ENCODE results near the gene PFKFB2.
A peak's percentile ranks its signal among the peaks of the same experiment; 100 is the strongest.

Gene PFKFB2

GRCh38 chr1:207051191-207051943 is 1.7 kb upstream of the PFKFB2 start, which contains the start of gene YOD1:
Gene YOD1, minus strand, starts transcription at chr1:207051208. Its CDS starts 178 bp downstream, at chr1:207051030.
- peak within 1 kb of the TSS; percentile 93 for H3K18ac ChIP-seq (ENCODE audit: low read depth in 1 of 2, low read length in 2 of 2)
- H3K4me1 ChIP-seq (ENCODE audit: control insufficient read depth, insufficient read depth, low read depth, low read length) = peaks cover 6% of the 10 kb centered on the region
- H3K23ac ChIP-seq (ENCODE audit: low read length in 2 of 2) = peak within 1 kb of the TSS in 1 of 2 experiments; percentile 12
- H3K9me3 ChIP-seq (ENCODE audit: control insufficient read depth, low read length) = no peaks in the 10 kb centered on the region
- peak; percentile 80 for DNase-seq
- peak within 1 kb of the TSS; percentile 62 for H3K4me2 ChIP-seq (ENCODE audit: low read length, poor library complexity, severe bottlenecking)
- H4K8ac ChIP-seq (ENCODE audit: low read length) = peak within 1 kb of the TSS; percentile 98
- peak within 1 kb of the TSS; percentile 84 for H2BK5ac ChIP-seq (ENCODE audit: low read depth, low read length, poor library complexity, severe bottlenecking)
- H2BK12ac ChIP-seq (ENCODE audit: low read length in 2 of 2) = no peak within 1 kb of the TSS
- H3K14ac ChIP-seq (ENCODE audit: low read length in 2 of 2) = peak within 1 kb of the TSS in 1 of 2 experiments; percentile 23
- peak within 1 kb of the TSS; percentile 83 for H2AFZ ChIP-seq (ENCODE audit: low read depth, low read length)
- peak within 1 kb of the TSS; percentile 96 for H3K27ac ChIP-seq (ENCODE audit: low read length, poor library complexity, severe bottlenecking)
- no peak within 1 kb of the TSS for H2BK120ac ChIP-seq (ENCODE audit: low read depth, low read length)
- H3K27me3 ChIP-seq (ENCODE audit: control insufficient read depth in 1 of 2, insufficient read depth in 1 of 2, low read length in 2 of 2) = no peaks in the 10 kb centered on the region
- H3K79me1 ChIP-seq (replicated peaks; ENCODE audit: low read length, poor library complexity, severe bottlenecking) = no peaks in the 10 kb centered on the region
- peak within 1 kb of the TSS; percentile 97 for H3K9ac ChIP-seq (ENCODE audit: low read length)
- peak within 1 kb of the TSS; percentile 77 for H4K91ac ChIP-seq (ENCODE audit: low read length)
- H3K36me3 ChIP-seq (ENCODE audit: control insufficient read depth in 1 of 2, insufficient read depth in 2 of 2, low read depth in 1 of 2, low read length in 2 of 2) = peaks cover 2 to 41% of the 10 kb centered on the region in 2 experiments
- 46% methylated on average over 11 of the region's 15 CpGs for whole genome bisulfite sequencing
- H2AK5ac ChIP-seq (ENCODE audit: low read length, severe bottlenecking) = peak within 1 kb of the TSS; percentile 30
- H2BK15ac ChIP-seq (ENCODE audit: low read depth, poor library complexity, severe bottlenecking) = peak within 1 kb of the TSS; percentile 21
- peak within 1 kb of the TSS; percentile 73 to 83 for H3K4ac ChIP-seq (ENCODE audit: low read depth in 1 of 2, low read length in 2 of 2)
- H3K4me3 ChIP-seq (ENCODE audit: insufficient read depth in 1 of 2, low read depth in 1 of 2, low read length in 2 of 2) = peak within 1 kb of the TSS; percentile 92 to 96

GRCh38 chr1:207054491-207054890 is 1.4 kb downstream of the PFKFB2 start:
- no peak overlapping the region for H3K4me3 ChIP-seq (ENCODE audit: insufficient read depth in 1 of 2, low read depth in 1 of 2, low read length in 2 of 2)
- WGBS = 92% methylated on average over 2 of the region's 2 CpGs
- H3K27me3 ChIP-seq (ENCODE audit: control insufficient read depth in 1 of 2, insufficient read depth in 1 of 2, low read length in 2 of 2) = no peaks in the 10 kb centered on the region
- H3K4me2 ChIP-seq (ENCODE audit: low read length, poor library complexity, severe bottlenecking) = no peak overlapping the region
- no peak overlapping the region for H2BK120ac ChIP-seq (ENCODE audit: low read depth, low read length)
- H2BK12ac ChIP-seq (ENCODE audit: low read length in 2 of 2) = no peak overlapping the region
- H2BK5ac ChIP-seq (ENCODE audit: low read depth, low read length, poor library complexity, severe bottlenecking) = no peak overlapping the region
- H3K18ac ChIP-seq (ENCODE audit: low read depth in 1 of 2, low read length in 2 of 2) = no peak overlapping the region
- H3K4me1 ChIP-seq (ENCODE audit: control insufficient read depth, insufficient read depth, low read depth, low read length) = peaks cover 4% of the 10 kb centered on the region
- H3K27ac ChIP-seq (ENCODE audit: low read length, poor library complexity, severe bottlenecking) = no peak overlapping the region
- no peaks in the 10 kb centered on the region for H3K9me3 ChIP-seq (ENCODE audit: control insufficient read depth, low read length)
- H4K8ac ChIP-seq (ENCODE audit: low read length) = no peak overlapping the region
- peaks cover 1% of the 10 kb centered on the region for H3K79me1 ChIP-seq (replicated peaks; ENCODE audit: low read length, poor library complexity, severe bottlenecking)
- no peak overlapping the region for H3K4ac ChIP-seq (ENCODE audit: low read depth in 1 of 2, low read length in 2 of 2)
- no peak overlapping the region for H3K14ac ChIP-seq (ENCODE audit: low read length in 2 of 2)
- DNase-seq = no peak
- H3K36me3 ChIP-seq (ENCODE audit: control insufficient read depth in 1 of 2, insufficient read depth in 2 of 2, low read depth in 1 of 2, low read length in 2 of 2) = peaks cover under 1 to 22% of the 10 kb centered on the region in 2 experiments
- H2BK15ac ChIP-seq (ENCODE audit: low read depth, poor library complexity, severe bottlenecking) = no peak overlapping the region
- no peak overlapping the region for H4K91ac ChIP-seq (ENCODE audit: low read length)
- H3K23ac ChIP-seq (ENCODE audit: low read length in 2 of 2) = no peak overlapping the region
- no peak overlapping the region for H3K9ac ChIP-seq (ENCODE audit: low read length)
- no peak overlapping the region for H2AK5ac ChIP-seq (ENCODE audit: low read length, severe bottlenecking)
- no peak overlapping the region for H2AFZ ChIP-seq (ENCODE audit: low read depth, low read length)

GRCh38 chr1:207055386-207056001 is 2.4 kb downstream of the PFKFB2 start:
- Histone ChIP-seq H3K14ac (ENCODE audit: low read length in 2 of 2) (no peak overlapping the region), H3K4ac (ENCODE audit: low read depth in 1 of 2, low read length in 2 of 2) (no peak overlapping the region), H3K4me3 (ENCODE audit: insufficient read depth in 1 of 2, low read depth in 1 of 2, low read length in 2 of 2) (no peak overlapping the region), H3K36me3 (ENCODE audit: control insufficient read depth in 1 of 2, insufficient read depth in 2 of 2, low read depth in 1 of 2, low read length in 2 of 2) (peaks cover 0 to 26% of the 10 kb centered on the region in 2 experiments), H2AK5ac (ENCODE audit: low read length, severe bottlenecking) (no peak overlapping the region), H3K23ac (ENCODE audit: low read length in 2 of 2) (no peak overlapping the region), H2BK15ac (ENCODE audit: low read depth, poor library complexity, severe bottlenecking) (no peak overlapping the region), H3K9me3 (ENCODE audit: control insufficient read depth, low read length) (no peaks in the 10 kb centered on the region), H3K27me3 (ENCODE audit: control insufficient read depth in 1 of 2, insufficient read depth in 1 of 2, low read length in 2 of 2) (no peaks in the 10 kb centered on the region), H3K18ac (ENCODE audit: low read depth in 1 of 2, low read length in 2 of 2) (no peak overlapping the region), H2BK120ac (ENCODE audit: low read depth, low read length) (no peak overlapping the region), H2AFZ (ENCODE audit: low read depth, low read length) (no peak overlapping the region), H2BK12ac (ENCODE audit: low read length in 2 of 2) (no peak overlapping the region), H3K4me2 (ENCODE audit: low read length, poor library complexity, severe bottlenecking) (no peak overlapping the region), H3K79me1 (replicated peaks; ENCODE audit: low read length, poor library complexity, severe bottlenecking) (peaks cover 1% of the 10 kb centered on the region), H2BK5ac (ENCODE audit: low read depth, low read length, poor library complexity, severe bottlenecking) (no peak overlapping the region), H3K4me1 (ENCODE audit: control insufficient read depth, insufficient read depth, low read depth, low read length) (peaks cover 4% of the 10 kb centered on the region), H4K8ac (ENCODE audit: low read length) (no peak overlapping the region), H4K91ac (ENCODE audit: low read length) (no peak overlapping the region), H3K27ac (ENCODE audit: low read length, poor library complexity, severe bottlenecking) (no peak overlapping the region), H3K9ac (ENCODE audit: low read length) (no peak overlapping the region)
- DNase-seq = no peak
- 91% methylated on average over 3 of the region's 3 CpGs for WGBS

- Histone ChIP-seq H3K4me2 (ENCODE audit: low read length, poor library complexity, severe bottlenecking) (no peak overlapping the region), H3K14ac (ENCODE audit: low read length in 2 of 2) (no peak overlapping the region), H3K79me1 (replicated peaks; ENCODE audit: low read length, poor library complexity, severe bottlenecking) (peaks cover 1% of the 10 kb centered on the region), H3K27ac (ENCODE audit: low read length, poor library complexity, severe bottlenecking) (no peak overlapping the region), H3K23ac (ENCODE audit: low read length in 2 of 2) (no peak overlapping the region), H2BK15ac (ENCODE audit: low read depth, poor library complexity, severe bottlenecking) (no peak overlapping the region), H3K4me1 (ENCODE audit: control insufficient read depth, insufficient read depth, low read depth, low read length) (peaks cover 2% of the 10 kb centered on the region), H3K9ac (ENCODE audit: low read length) (no peak overlapping the region), H3K18ac (ENCODE audit: low read depth in 1 of 2, low read length in 2 of 2) (no peak overlapping the region), H3K27me3 (ENCODE audit: control insufficient read depth in 1 of 2, insufficient read depth in 1 of 2, low read length in 2 of 2) (no peaks in the 10 kb centered on the region), H2AFZ (ENCODE audit: low read depth, low read length) (no peak overlapping the region), H3K36me3 (ENCODE audit: control insufficient read depth in 1 of 2, insufficient read depth in 2 of 2, low read depth in 1 of 2, low read length in 2 of 2) (peaks cover 0 to 32% of the 10 kb centered on the region in 2 experiments), H2BK120ac (ENCODE audit: low read depth, low read length) (no peak overlapping the region), H3K4ac (ENCODE audit: low read depth in 1 of 2, low read length in 2 of 2) (no peak overlapping the region), H4K8ac (ENCODE audit: low read length) (no peak overlapping the region), H2BK5ac (ENCODE audit: low read depth, low read length, poor library complexity, severe bottlenecking) (no peak overlapping the region), H2BK12ac (ENCODE audit: low read length in 2 of 2) (no peak overlapping the region), H4K91ac (ENCODE audit: low read length) (no peak overlapping the region), H2AK5ac (ENCODE audit: low read length, severe bottlenecking) (no peak overlapping the region), H3K9me3 (ENCODE audit: control insufficient read depth, low read length) (no peaks in the 10 kb centered on the region), H3K4me3 (ENCODE audit: insufficient read depth in 1 of 2, low read depth in 1 of 2, low read length in 2 of 2) (no peak overlapping the region)
- DNase-seq = no peak
- WGBS = 98% methylated on average over 6 of the region's 6 CpGs
These were observed 3.6 kb downstream of the PFKFB2 start for GRCh38 chr1:207056673-207057072.
